Stimulated activated naive CD8-positive, alpha-beta T cell treated with anti-CD3 and anti-CD28 coated beads, Interleukin-15, Interleukin-2, amounts not matched to agents 100 U/mL and 50 U/mL, for 24 hours (primary cell): ENCODE results near the gene CAPN5.
A peak's percentile ranks its signal among the peaks of the same experiment; 100 is the strongest.
"Not testable (repeated sequence)": the region's sequence is repeated elsewhere in the genome, so short reads cannot be mapped to it uniquely, and the experiment has no call there.

Source experiments
- ATAC-seq: fragments of 150-1000 bp; cut with Tn5 transposase; one replicate; pipeline ENCODE4 v1.10.0; 2021
- DNase-seq: peaks from one replicate; pipeline ENCODE4 v3.0.0; 2021

CAPN5 gene

GRCh38 chr11:77044356-77044755 lies 22.4 kb upstream of the CAPN5 start:
- ATAC-seq (no peak), DNase-seq (no peak)

GRCh38 chr11:77044886-77045285 lies 21.9 kb upstream of the CAPN5 start:
- ATAC-seq (no peak), DNase-seq (no peak)

GRCh38 chr11:77046060-77046501 lies 20.7 kb upstream of the CAPN5 start:
- DNase-seq (peak; percentile 74), ATAC-seq (peak; percentile 50)

GRCh38 chr11:77047007-77047927 lies 19.5 kb upstream of the CAPN5 start:
- ATAC-seq (peak; percentile 88), DNase-seq (peak; percentile 68)

GRCh38 chr11:77047928-77048446 lies 18.8 kb upstream of the CAPN5 start:
- not testable (repeated sequence) for ATAC-seq, DNase-seq

- DNase-seq (no peak), ATAC-seq (no peak)
Observed at GRCh38 chr11:77049026-77049425, 17.7 kb upstream of the CAPN5 start.

- ATAC-seq (no peak), DNase-seq (no peak)
Observed at GRCh38 chr11:77051511-77051910, 15.3 kb upstream of the CAPN5 start.

GRCh38 chr11:77052518-77052917 lies 14.3 kb upstream of the CAPN5 start:
- ATAC-seq (no peak), DNase-seq (no peak)

- DNase-seq, result no peak
- ATAC-seq, result no peak
Observed at GRCh38 chr11:77053217-77054015, 13.4 kb upstream of the CAPN5 start.

GRCh38 chr11:77054084-77054483 lies 12.7 kb upstream of the CAPN5 start:
- DNase-seq, result no peak
- no peak for ATAC-seq

GRCh38 chr11:77055101-77055561 lies 11.6 kb upstream of the CAPN5 start:
- DNase-seq (no peak), ATAC-seq (no peak)

GRCh38 chr11:77055913-77056312 lies 10.9 kb upstream of the CAPN5 start:
- ATAC-seq (no peak), DNase-seq (no peak)

GRCh38 chr11:77056814-77057402 lies 9.9 kb upstream of the CAPN5 start:
- DNase-seq, result no peak
- no peak for ATAC-seq

- DNase-seq (no peak), ATAC-seq (no peak)
Observed at GRCh38 chr11:77057938-77058474, 8.8 kb upstream of the CAPN5 start.

- DNase-seq (no peak), ATAC-seq (no peak)
Observed at GRCh38 chr11:77058900-77059299, 7.9 kb upstream of the CAPN5 start.

GRCh38 chr11:77059806-77060205 lies 7.0 kb upstream of the CAPN5 start:
- DNase-seq (no peak), ATAC-seq (no peak)

GRCh38 chr11:77060234-77060633 lies 6.5 kb upstream of the CAPN5 start:
- ATAC-seq, result no peak
- no peak for DNase-seq

GRCh38 chr11:77061258-77061657 lies 5.5 kb upstream of the CAPN5 start:
- not testable (repeated sequence) for DNase-seq, ATAC-seq

GRCh38 chr11:77062924-77063323 lies 3.8 kb upstream of the CAPN5 start:
- ATAC-seq (no peak), DNase-seq (no peak)

- ATAC-seq (no peak), DNase-seq (no peak)
Observed at GRCh38 chr11:77063407-77063806, 3.4 kb upstream of the CAPN5 start.

- no peak for DNase-seq
Observed at GRCh38 chr11:77063861-77064260, 2.9 kb upstream of the CAPN5 start.

GRCh38 chr11:77064648-77065217 lies 2.0 kb upstream of the CAPN5 start:
- no peak for DNase-seq
- no peak for ATAC-seq

More at GRCh38 chr11:77063861-77064260, 2.9 kb upstream of the CAPN5 start:
- ATAC-seq, result no peak
